ENCODE results near the gene SEL1L.
"Not testable (repeated sequence)": the region's sequence is repeated elsewhere in the genome, so short reads cannot be mapped to it uniquely, and the experiment has no call there.

The SEL1L gene

GRCh38 chr14:81533536-81534343 is at the start of gene SEL1L:
SEL1L (minus strand) TSS chr14:81533853; CDS start chr14:81533744, 109 bp downstream.
- DNase-seq: peak; percentile 100

GRCh38 chr14:81582420-81582819 is 48.8 kb upstream of the SEL1L start:
- DNase-seq: no peak

- DNase-seq: no peak
These were observed 45.5 kb upstream of the SEL1L start for GRCh38 chr14:81579115-81579514.

GRCh38 chr14:81571437-81571836 is 37.8 kb upstream of the SEL1L start:
- DNase-seq: peak; percentile 35

GRCh38 chr14:81567302-81567701 is 33.6 kb upstream of the SEL1L start:
- no peak for DNase-seq

- DNase-seq: peak; percentile 38
These were observed 32.0 kb upstream of the SEL1L start for GRCh38 chr14:81565441-81566290.

- DNase-seq: no peak
These were observed 29.2 kb upstream of the SEL1L start for GRCh38 chr14:81562818-81563217.

GRCh38 chr14:81561084-81561775 is 27.6 kb upstream of the SEL1L start:
- no peak for DNase-seq

- DNase-seq: no peak
These were observed 25.7 kb upstream of the SEL1L start for GRCh38 chr14:81559385-81559784.

- no peak for DNase-seq
These were observed 23.5 kb upstream of the SEL1L start for GRCh38 chr14:81557146-81557545.

- no peak for DNase-seq
These were observed 22.0 kb upstream of the SEL1L start for GRCh38 chr14:81555684-81556083.

GRCh38 chr14:81555051-81555450 is 21.4 kb upstream of the SEL1L start:
- DNase-seq: no peak

- no peak for DNase-seq
These were observed 17.8 kb upstream of the SEL1L start for GRCh38 chr14:81551471-81551870.

GRCh38 chr14:81550001-81550637 is 16.5 kb upstream of the SEL1L start:
- DNase-seq: peak; percentile 85

- DNase-seq: not testable (repeated sequence)
These were observed 7.6 kb upstream of the SEL1L start for GRCh38 chr14:81541206-81541605.

- DNase-seq: no peak
These were observed 3.5 kb upstream of the SEL1L start for GRCh38 chr14:81537193-81537592.

GRCh38 chr14:81536241-81536771 is 2.7 kb upstream of the SEL1L start:
- DNase-seq: no peak

- no peak for DNase-seq
These were observed 1.9 kb upstream of the SEL1L start for GRCh38 chr14:81535396-81536164.

GRCh38 chr14:81534510-81535074 is 939 bp upstream of the SEL1L start:
- DNase-seq: no peak

- peak; percentile 6 for DNase-seq
These were observed 479 bp downstream of the SEL1L start for GRCh38 chr14:81533212-81533535.

- DNase-seq: no peak
These were observed 4.3 kb downstream of the SEL1L start for GRCh38 chr14:81529391-81529790.

GRCh38 chr14:81525129-81525528 is 8.5 kb downstream of the SEL1L start:
- DNase-seq: no peak
